Measurements from ENCODE around the gene CNTN4.

CNTN4 gene

DNA sequence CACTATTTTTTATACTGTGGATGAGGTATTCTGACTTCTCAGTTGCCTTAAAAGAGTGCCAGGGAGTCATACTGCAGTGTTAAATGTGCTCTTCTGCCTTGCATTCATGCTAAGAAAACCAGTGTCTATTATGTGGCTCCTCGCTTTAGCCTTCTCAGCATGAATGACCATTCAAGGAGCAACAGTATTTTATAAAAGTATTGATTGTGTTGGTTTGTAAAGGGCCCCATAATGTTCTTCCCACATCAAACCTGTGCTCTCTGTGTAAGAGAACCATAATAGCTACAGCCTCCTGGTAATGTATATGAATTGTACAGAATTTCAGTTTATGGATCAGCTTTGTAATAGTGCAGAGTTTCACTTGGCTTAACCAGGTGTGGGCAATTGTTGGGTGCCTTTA is 316.4 kb downstream of the CNTN4 start:
- DNase-seq (ENCODE audit: low read depth), result no peak

DNA sequence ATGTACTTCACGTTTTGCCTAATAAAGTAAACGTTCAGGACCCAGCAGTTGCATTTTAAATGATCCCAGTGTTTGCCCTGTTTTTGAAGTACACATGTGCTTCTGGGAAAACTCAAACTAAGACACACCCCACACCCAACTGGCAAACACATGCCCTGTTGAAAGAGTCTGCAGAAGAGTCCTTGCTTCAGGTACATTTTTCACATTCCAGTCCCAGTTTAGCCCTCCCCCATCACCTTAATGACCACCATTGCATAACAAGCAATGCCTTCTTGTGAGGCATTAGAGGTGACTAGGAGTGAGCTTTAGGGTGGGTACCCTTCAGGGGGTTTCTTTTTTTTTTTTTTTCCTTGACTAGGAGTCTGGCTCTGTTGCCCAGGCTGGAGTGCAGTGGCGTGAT is 322.3 kb downstream of the CNTN4 start:
- no peak for DNase-seq (ENCODE audit: low read depth)

DNA sequence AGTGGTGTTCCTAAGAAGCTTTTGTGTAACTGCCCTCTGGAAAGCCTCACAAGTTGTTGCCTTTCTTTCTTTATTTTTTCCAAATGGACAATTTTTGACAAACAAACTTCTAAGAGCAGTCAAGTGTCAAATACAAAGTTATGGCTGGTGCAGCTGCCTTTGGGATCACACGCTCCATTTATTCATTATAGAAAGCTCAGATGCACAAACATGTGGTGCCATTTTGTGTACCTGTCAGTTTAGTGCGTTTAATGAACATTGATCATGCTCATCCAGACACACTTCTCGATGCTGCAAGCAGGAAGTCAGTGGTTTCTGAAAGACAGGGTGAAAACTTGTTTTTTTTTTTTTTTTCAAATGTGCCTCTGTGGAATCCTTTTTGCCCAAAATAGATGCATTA is 324.5 kb downstream of the CNTN4 start:
- no peak for DNase-seq (ENCODE audit: low read depth)

DNA sequence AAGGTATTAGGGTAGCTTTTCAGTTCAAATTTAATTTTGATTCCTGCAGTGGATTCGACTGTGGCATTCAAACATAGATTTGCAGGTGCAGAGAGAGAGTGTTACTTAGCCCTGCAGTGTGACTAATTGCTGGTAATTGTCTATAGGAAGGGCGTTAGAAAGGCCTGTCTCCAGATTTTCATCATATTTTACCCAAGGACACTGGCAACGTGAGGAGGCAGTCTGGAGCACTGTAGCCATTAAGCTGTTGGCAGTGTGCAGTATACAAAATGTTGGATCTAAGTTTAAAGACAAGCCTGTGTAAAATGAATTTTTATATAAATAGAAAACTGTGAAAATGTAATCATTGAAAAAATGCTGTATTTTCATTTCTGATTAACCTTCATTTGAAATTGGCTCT is 342.9 kb downstream of the CNTN4 start:
- DNase-seq (ENCODE audit: low read depth), result no peak

DNA sequence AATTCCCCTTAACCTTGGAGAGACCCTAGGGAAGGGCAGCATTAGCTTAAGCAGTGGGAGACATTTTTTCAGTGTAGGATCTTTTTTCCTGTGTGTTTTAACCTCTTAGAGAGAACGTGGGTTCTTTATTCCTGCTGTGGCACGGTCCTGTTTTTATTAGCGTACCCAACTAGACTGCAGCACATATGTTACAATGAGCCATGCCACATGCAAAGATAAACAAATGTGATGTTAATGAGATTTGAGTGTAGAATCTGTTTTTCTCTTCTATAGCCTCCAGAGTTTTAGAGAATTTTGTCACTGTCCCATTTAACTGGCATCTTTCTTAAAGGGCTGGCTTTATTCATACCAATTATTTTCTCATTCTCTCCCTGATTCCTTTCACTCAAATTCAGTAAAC is 347.5 kb downstream of the CNTN4 start:
- no peak for DNase-seq (ENCODE audit: low read depth)

DNA sequence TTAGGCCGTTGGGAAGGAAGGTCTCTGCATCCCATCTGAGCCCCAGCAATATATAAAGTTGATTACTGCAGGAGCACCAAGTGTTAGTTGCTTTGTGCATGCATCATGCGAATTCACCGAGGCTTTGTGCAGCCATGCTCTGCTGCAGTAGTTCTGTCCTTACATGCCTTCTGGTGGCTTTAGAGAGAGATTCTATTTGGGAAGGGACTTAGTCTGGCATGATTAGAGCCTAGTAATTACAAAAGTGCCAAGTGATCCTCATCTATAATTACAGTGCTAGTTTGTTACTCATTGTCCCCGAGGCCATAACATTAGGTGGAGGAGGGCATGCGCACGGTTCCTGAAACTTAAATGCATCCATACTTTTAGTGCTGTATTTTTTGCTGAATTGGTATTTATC is 353.6 kb downstream of the CNTN4 start:
- no peak for DNase-seq (ENCODE audit: low read depth)

DNA sequence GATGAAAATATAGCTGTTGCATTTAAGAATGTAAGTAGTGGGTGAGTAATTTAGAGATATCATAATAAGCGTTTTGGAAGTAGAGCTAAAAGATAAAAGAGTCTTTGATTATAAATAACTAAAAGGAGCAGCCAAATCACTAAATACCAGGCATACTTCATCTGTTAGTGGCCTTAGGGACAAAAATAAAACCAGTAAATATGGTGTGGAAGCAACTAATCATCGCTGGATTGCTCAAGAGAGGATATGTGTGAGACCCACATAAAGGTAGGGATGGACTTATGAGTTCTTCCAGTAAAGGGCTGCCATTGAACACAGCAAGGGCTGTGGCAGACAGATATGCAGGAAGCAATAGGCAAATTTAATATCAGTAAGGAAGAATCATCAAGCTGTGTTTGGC is 356.2 kb downstream of the CNTN4 start:
- no peak for DNase-seq (ENCODE audit: low read depth)

DNA sequence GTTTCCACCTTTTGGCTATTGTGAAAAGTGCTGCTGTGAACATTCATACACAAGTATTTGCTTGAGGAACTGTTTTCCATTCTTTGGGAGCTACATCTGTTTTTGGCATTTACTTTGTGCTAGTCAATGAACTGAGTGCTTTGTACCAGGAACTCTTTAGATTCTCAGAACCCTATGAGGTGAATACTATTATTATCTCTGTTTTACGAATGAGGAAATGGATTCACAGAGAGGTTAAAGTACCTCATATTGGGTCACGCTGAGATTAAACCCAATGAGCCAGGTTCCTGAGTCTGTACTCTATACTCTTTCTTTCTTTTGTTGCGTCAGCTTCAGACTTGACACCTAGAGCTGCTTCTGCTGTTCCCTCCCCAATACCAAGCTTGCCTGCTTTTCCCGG is 358.1 kb downstream of the CNTN4 start:
- no peak for DNase-seq (ENCODE audit: low read depth)

DNA sequence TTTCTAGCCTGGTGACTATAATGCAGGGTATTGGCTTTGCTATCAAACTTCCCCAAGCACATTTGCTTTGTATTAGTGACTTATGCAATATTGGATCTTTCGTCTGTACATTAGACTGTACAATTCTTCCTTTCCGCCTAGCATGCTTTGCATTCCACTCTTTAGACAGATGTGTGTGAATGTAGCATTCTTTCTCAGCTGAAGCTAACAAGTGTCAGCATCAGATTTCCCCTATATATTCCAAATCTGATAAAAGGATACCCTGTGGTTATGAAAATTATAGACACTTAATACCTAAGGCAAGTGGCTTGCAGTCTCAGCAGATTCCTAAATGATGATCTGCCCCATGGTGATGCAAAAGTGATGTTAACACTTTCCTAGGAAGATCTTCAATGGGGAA is 360.1 kb downstream of the CNTN4 start:
- no peak for DNase-seq (ENCODE audit: low read depth)

DNA sequence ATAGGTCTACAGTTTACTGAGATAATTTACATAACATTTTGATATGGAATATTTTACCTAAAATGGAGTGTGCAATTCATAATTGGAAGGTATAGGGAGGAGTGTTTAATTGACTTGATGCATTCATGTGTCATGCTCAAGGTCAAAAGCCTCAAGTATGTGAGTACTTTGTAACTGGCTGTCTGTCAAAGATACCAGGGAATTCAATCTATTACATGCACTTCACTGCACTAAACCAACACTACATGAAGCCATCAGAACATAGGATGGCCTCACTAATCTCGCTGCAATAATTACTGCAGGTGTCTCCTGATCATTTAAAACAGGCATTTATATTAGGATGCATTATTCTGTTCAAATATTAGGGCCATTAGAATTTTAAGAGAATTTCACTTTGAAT is 367.2 kb downstream of the CNTN4 start:
- DNase-seq (ENCODE audit: low read depth), result no peak

DNA sequence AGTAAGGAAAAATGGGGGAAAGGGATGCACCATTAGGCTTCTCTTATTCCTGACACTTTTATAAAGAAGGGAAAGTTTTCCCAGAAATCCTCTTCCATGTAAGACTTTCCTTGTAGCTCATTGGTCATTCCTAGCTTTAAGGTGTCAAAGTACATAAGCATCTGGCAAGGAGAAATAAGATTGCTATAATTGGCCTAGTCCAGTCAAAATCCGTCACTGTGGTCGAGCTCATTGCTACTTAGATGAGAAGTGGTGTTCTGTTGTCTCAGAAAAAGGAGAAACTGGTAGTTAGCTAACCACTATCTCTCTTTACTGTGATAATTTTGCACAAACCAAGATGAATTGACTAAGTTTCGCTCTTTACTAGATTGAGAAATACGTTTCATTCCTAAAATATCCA is 370.1 kb downstream of the CNTN4 start:
- DNase-seq (ENCODE audit: low read depth), result no peak

DNA sequence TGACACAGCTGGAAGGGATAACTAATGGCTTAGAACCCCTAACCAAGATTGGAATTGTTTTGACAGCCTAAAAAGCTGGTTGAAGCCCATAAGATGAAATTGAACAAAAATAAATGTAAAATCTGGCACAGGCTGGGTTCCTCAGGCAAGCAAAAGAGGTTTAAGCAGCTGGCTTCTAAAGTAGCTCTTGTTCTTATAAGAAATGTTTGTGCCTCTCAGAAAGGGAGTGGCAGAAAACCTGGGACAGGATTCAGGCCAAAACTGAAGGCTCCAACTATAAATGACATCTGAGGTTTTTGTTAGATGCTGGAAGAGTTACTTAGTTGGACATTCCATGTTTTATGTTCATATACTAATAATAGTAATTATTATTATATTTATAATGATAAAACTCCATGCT is 378.3 kb downstream of the CNTN4 start:
- DNase-seq (ENCODE audit: low read depth), result no peak

DNA sequence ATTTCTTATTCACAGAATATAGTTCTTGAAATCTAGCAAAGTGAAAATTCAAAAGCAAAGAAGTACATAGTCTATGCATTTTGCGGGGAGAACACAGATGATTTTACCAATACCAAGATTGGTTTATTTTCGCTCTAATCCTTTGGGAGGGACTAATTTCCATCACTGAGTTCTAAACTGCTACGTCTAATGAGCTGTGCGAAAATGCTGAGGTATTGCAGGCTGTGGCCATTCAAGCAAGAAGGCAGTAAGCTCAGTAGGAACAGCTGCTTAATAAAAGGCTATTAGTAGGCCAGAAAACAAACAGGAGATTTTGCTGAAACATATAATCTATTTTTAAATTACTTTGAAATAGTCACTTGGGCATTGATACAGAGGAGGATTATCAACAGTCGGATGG is 379.0 kb downstream of the CNTN4 start:
- no peak for DNase-seq (ENCODE audit: low read depth)

DNA sequence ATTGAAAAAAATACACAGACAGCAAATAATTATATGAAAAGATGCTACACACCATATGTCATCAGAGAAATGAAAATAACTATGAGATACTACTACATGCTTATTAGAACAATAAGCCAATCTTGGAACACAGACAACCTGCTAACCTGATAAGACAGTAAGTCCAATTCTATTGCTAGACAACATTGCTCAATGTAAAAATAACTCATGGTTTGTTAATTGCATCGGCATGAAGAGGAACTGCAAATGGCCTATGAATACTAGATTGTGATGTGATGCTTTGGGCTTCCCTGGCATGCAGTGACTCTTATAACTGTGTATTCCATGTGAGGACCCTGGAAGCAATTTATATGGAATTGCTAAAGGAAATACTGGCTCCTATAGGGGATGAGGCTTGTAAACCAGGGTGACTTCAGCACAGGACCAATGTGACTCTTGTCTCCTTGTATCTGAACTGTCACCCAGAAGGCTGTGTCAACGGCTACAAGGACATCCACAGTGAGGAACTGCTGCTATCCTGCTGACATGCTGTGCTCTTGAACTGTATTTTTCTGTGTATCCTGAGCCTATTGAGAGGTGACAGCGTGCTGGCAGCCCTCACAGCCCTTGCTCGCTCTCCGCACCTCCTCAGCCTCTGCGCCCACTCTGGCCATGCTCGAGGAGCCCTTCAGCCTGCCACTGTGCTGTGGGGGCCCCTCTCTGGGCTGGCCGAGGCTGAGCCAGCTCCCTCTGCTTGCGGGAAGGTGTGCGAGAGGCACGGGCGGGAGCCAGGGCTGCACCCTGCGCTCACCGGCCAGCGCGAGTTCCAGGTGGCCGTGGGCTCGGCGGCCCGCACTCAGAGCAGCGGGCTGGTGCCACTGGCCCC is 385.7 kb downstream of the CNTN4 start:
- DNase-seq (ENCODE audit: low read depth), result no peak

DNA sequence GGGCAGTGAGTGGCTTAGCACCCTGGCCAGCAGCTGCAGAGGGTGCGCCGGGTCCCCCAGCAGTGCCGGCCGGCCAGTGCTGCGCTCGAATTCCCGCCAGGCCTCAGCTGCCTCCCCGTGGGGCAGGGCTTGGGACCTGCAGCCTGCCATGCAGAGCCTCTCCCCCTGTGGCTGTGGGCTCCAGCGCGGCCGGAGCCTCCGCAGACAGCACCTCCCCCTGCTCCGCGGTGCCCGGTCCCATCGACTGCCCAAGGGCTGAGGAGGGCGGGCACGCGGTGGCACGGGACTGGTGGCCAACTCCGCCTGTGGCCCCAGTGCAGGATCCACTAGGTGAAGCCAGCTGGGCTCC is 386.3 kb downstream of the CNTN4 start:
- DNase-seq (ENCODE audit: low read depth), result no peak

DNA sequence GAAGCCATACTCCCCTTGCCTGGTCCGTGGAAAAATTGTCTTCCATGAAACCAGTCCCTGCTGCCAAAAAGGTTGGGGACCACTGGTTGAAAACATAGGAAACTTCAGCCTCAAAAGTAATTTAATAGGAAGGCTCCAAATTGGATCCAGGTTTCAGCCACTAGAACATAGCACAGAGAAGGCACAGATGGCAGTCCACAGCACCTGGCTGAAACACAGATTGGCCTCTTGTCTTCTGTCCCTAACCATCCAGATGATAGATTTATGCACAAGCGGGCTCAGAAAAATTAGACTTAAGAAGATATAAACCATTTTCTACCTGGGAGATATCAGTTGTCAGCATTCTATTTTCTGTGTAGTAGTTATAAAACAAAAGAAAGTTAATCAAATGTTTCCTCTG is 397.1 kb downstream of the CNTN4 start:
- no peak for DNase-seq (ENCODE audit: low read depth)

DNA sequence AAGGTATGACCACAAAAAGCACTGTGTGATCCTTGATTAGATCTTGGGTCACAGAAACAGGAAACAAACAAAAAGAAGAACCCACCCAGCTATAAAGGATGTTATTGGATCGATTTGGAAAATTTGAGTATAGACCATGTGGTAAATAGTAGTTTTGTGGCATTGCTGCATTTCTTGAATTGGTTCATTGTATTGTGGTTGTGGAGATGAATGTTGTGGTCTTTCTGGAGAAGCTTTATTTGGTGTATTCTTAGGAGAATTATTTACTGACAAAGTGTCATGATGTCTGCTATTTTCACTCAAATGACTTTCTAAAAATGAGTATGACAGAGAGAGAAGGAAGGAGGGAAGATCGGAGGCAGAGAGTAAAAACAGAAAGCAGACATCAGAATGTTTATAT is 406.2 kb downstream of the CNTN4 start:
- DNase-seq (ENCODE audit: low read depth), result no peak

DNA sequence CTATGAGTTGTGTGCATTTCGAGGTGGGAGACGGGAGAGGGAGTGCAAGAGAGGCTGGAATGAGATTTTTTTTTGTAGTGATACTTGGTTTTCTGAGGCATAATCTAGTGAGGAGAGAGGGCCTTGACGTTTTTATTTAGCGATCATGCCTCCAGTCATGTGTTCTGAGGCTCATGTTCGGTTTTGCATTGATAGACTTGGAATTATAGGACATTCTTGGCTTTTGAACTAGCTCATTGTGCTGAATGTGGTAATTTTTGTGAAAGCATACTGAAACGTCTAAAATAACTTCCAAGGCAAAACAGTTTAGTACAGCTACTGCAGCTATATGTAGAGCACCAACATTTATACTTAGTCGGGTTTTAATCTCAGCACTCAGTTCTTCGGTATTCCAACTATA is 408.1 kb downstream of the CNTN4 start:
- no peak for DNase-seq (ENCODE audit: low read depth)

DNA sequence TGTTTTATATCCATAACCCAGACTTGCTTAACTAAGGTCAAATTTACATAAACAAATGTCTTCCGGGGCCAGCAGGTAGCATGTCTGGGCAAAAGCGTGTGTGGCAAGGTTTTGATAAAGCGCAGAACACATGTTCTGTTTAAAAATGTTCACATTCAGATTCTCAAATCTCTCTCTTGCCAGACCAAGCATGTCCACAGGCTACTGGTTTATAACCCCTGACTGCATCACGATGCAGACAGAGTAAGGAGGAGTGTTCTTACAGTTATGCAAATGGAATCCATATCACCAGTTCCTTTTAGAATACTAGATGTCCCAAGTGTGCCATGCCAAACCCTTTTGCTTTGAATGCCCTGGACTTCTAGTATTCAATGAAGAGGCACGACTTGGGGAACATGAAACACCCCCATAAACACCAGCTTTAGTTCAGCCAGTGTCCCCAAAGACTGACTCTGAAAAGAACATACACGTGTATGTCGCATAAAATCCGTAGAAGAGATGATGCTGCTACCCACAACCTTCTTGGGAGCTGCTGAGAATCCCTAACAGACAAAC is 412.0 kb downstream of the CNTN4 start:
- no peak for DNase-seq (ENCODE audit: low read depth)

DNA sequence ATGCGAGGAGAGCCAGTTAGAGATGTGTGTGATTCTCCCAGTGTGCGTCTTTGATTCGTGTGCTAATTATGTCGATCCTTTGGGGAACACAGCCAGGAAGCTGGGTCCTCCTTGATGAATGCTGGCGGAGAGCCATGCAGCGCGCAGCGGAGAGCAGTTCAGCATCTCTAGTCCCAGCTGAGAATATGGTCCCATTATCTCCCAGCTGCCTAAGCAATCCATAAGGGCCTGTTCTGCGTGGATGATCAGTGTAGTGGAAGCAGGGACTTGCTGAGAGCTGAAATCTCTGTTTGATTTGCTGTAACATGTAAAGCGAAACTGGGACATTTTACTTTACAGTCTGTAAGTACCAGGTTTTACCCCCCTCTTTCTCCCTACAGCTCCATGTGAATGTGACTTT is 412.7 kb downstream of the CNTN4 start:
- DNase-seq (ENCODE audit: low read depth), result no peak

DNA sequence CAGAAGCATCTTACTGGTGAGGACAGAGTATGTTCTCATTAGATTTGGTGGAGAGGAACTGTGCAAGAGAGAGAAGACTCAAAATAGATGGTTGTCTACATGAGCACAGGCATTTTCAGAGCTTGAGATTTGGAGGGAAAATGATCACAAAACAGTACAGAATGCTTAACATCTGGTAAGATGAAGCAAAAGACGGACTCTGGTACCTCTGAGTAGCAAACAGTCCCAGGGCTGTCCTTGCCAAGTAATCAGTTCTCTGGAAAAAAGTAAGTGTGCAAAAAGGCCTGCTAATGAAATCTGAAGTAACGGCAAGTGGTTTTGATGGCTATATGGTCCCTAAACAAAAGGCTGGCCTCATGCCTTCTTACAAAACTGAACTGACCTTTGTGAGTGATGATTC is 414.2 kb downstream of the CNTN4 start:
- no peak for DNase-seq (ENCODE audit: low read depth)

DNA sequence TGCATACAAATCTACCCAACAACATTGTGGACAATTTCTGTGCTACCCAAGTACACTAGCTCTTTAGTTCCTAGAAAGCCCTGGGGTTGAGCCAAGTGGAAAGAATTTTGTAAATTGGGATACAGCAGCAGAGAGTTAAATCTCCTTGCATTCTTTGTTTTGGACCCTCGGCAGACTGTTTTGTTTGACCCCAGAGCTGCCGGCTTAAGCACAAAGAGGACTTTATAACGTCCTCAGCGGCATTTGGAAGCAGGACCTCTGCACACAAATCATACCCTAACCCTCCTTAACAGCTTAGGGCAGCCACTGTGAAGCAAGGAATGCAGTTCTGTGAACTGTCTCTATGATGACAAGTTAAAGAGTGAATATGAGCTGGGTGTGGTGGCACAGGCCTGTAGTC is 415.3 kb downstream of the CNTN4 start:
- no peak for DNase-seq (ENCODE audit: low read depth)

DNA sequence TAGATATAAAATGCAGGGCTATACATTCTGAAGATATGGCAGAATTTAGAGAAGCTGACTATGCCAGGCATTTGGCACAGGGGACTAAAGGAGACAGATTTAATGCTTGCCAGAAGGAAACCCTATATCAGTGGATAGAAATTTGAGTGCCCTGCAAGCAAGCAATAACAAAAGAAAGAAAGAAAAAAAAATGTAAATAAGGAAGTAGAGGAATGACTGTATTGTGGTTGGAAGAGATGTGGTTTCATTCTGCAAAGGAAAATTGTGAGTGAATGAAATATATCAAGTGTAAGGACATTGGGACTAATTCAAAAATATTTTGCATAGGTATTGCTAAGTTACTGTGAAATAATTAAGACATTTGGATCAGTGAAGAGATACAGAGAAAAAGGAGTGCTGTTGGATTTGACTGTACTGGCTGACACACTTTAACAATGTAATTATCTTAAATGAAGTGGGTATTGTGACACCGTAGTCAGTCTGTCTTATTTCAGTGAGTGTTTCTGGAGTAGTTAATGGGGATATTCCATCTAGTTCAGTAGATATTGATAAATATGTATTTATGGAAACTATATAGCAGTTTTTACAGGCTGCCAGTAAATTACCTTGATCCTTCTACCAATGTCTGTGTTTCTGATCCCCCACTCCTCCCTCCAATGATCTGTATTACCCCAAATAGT is 418.2 kb downstream of the CNTN4 start:
- no peak for DNase-seq (ENCODE audit: low read depth)

Data from activated T-cell treated with anti-CD3 and anti-CD28 coated beads for 1 hour (primary cell).